PC-9 (cell line): ENCODE results near the gene PADI6. TPM values are rescaled to one million over a fixed set of nuclear protein-coding genes. Genes with fewer than 3 reads are reported as not detected.
A peak's percentile ranks its signal among the peaks of the same experiment; 100 is the strongest.

Experiments
- Bru-seq: library from RNA; stranded (reverse); fragments of 400-500 nt; gene quantifications from one replicate; lab custom pipeline; 2021; lab: Mats Ljungman, UMichigan
- BruChase-seq, 2 experiments: library from RNA; stranded (reverse); fragments of 400-500 nt; gene quantifications; one replicate each; lab custom pipeline; 2021; lab: Mats Ljungman, UMichigan
- BruUV-seq: library from RNA; stranded (reverse); fragments of 400-500 nt; replicated peaks from 2 replicates; lab custom pipeline; 2021; lab: Mats Ljungman, UMichigan
- CTCF ChIA-PET: fragments of 300-600 bp; sonication (Branson Sonifier 250); formaldehyde crosslinking; loops from one replicate; lab custom pipeline; 2022; ENCODE audit warnings: antibody characterized with exemption; lab: Charles Lee
- POLR2A ChIA-PET: fragments of 300-600 bp; sonication (Branson Sonifier 250); formaldehyde crosslinking; loops from one replicate; lab custom pipeline; 2022; ENCODE audit warnings: antibody characterized with exemption; ENCODE audit not compliant: unreplicated experiment; lab: Charles Lee
- DNase-seq, 2 experiments: peaks; one replicate each; pipeline versions ENCODE4 v3.0.0 to v3.0.0-alpha.2; 2015 to 2022; ENCODE audit warnings: mixed read lengths in 1 of 2
- H2AFZ ChIP-seq: fragments of 200-600 bp; sonication (generic); 2 replicates; pipeline ENCODE4 v1.8.1; 2017; ENCODE audit warnings: antibody characterized with exemption
- H3F3A ChIP-seq: fragments of 200-600 bp; sonication (generic); 2 replicates; pipeline ENCODE4 v1.8.1; 2017; ENCODE audit warnings: antibody characterized with exemption, mild to moderate bottlenecking, low read depth; ENCODE audit not compliant: insufficient read depth
- H3K27ac ChIP-seq: fragments of 200-600 bp; sonication (generic); 2 replicates; pipeline ENCODE4 v1.6.1; 2016; ENCODE audit warnings: mixed run types
- H3K27me3 ChIP-seq: fragments of 200-600 bp; sonication (generic); 2 replicates; pipeline ENCODE4 v1.6.1; 2016; ENCODE audit warnings: low read depth, mixed run types; ENCODE audit not compliant: insufficient read depth
- H3K36me3 ChIP-seq: fragments of 200-600 bp; sonication (generic); 2 replicates; pipeline ENCODE4 v1.6.1; 2016; ENCODE audit warnings: low read depth, mixed run types
- H3K4me1 ChIP-seq: fragments of 200-600 bp; sonication (generic); replicated peaks from 2 replicates; pipeline ENCODE4 v1.6.1; 2016; ENCODE audit warnings: mixed run types; ENCODE audit not compliant: insufficient read depth
- H3K4me2 ChIP-seq: fragments of 200-600 bp; sonication (generic); 2 replicates; pipeline ENCODE4 v1.6.1; 2017; ENCODE audit warnings: mixed run types
- H3K4me3 ChIP-seq: fragments of 200-600 bp; sonication (generic); 2 replicates; pipeline ENCODE4 v1.6.1; 2016; ENCODE audit warnings: mixed run types
- H3K79me2 ChIP-seq: fragments of 200-600 bp; sonication (generic); 2 replicates; pipeline ENCODE4 v1.6.1; 2017; ENCODE audit warnings: low read depth, mixed run types
- H3K9me2 ChIP-seq: fragments of 200-600 bp; sonication (generic); 2 replicates; pipeline ENCODE4 v1.8.1; 2017; ENCODE audit warnings: mild to moderate bottlenecking; ENCODE audit not compliant: insufficient read depth
- H3K9me3 ChIP-seq: fragments of 200-600 bp; sonication (generic); 2 replicates; pipeline ENCODE4 v1.8.1; 2016; ENCODE audit warnings: low read depth; ENCODE audit not compliant: insufficient read depth
- H4K20me1 ChIP-seq: fragments of 200-600 bp; sonication (generic); 2 replicates; pipeline ENCODE4 v1.8.1; 2017; ENCODE audit not compliant: insufficient read depth
- CTCF ChIP-seq: fragments of 200-600 bp; sonication (generic); conservative IDR thresholded peaks from 2 replicates; pipeline ENCODE4 v1.6.1; 2017; ENCODE audit warnings: mixed run types, antibody characterized with exemption, mild to moderate bottlenecking, moderate library complexity
- EZH2 ChIP-seq: fragments of 200-600 bp; sonication (generic); IDR thresholded peaks from 2 replicates; pipeline ENCODE4 v1.8.0; 2017; ENCODE audit warnings: antibody characterized with exemption, low read depth
- intact Hi-C: fragments of 100-400 bp; cut with micrococcal nuclease; formaldehyde crosslinking; loops from one replicate; pipeline ENCODE4 v1.10.0; 2022; ENCODE audit not compliant: unreplicated experiment
- long read RNA-seq: library from polyadenylated mRNA; stranded (forward); transcript quantifications from one replicate; pipeline ENCODE4 v2.0.0, GENCODE V29; 2022
- total RNA-seq: library from RNA; stranded (reverse); gene quantifications from 2 replicates; pipeline ENCODE4 v1.2.3, GENCODE V29; 2021

Gene PADI6
- total RNA-seq (0.20 TPM in 1 of 2 replicates, not detected in the other), Bru-seq, nascent RNA (percentile 9 among the genes with signal in this experiment), BruChase-seq, experiment 1, labeled RNA remaining after a 2-hour chase (percentile 5 among the genes with signal in this experiment), BruChase-seq, experiment 2, labeled RNA remaining after a 6-hour chase (percentile 10 among the genes with signal in this experiment)
- long read RNA-seq: 0 reads

- intact Hi-C loops: loop anchor here (2.0 kb wide), 1 partner anchor 35 kb away; no protein-coding TSS in a partner anchor
- no peak for DNase-seq
- Histone ChIP-seq H3K79me2 (no peaks in the 10 kb centered on the region), H3F3A (peaks cover 21% of the 10 kb centered on the region), H3K9me2 (no peaks in the 10 kb centered on the region), H2AFZ (no peak within 1 kb of the TSS), H3K27ac (no peak within 1 kb of the TSS), H4K20me1 (no peaks in the 10 kb centered on the region), H3K36me3 (no peaks in the 10 kb centered on the region), H3K27me3 (no peaks in the 10 kb centered on the region), H3K4me3 (no peak within 1 kb of the TSS), H3K4me2 (no peak within 1 kb of the TSS), H3K4me1 (peaks cover 29% of the 10 kb centered on the region), H3K9me3 (no peaks in the 10 kb centered on the region)
- CTCF ChIA-PET: no interaction called here
- TF ChIP-seq EZH2 (no peak), CTCF (no peak)
- POLR2A ChIA-PET: no interaction called here
- no TSS peak for BruUV-seq
Observed at GRCh38 chr1:17371896-17372295, at the start of gene PADI6. PADI6 (plus strand) TSS chr1:17372196; CDS start chr1:17372246, 50 bp downstream.

GRCh38 chr1:17328855-17329254 is 43.1 kb upstream of the PADI6 start:
- DNase-seq: no peak
- Histone ChIP-seq H3K27me3 (no peaks in the 10 kb centered on the region), H2AFZ (no peak overlapping the region), H4K20me1 (no peaks in the 10 kb centered on the region), H3K4me3 (no peak overlapping the region), H3K27ac (no peak overlapping the region), H3F3A (no peaks in the 10 kb centered on the region), H3K36me3 (no peaks in the 10 kb centered on the region), H3K9me2 (no peaks in the 10 kb centered on the region), H3K79me2 (no peaks in the 10 kb centered on the region), H3K9me3 (no peaks in the 10 kb centered on the region), H3K4me2 (no peak overlapping the region), H3K4me1 (no peaks in the 10 kb centered on the region)
- TF ChIP-seq CTCF (no peak), EZH2 (no peak)
- ChIA-PET CTCF (no interaction called here), POLR2A (no interaction called here)
- no TSS peak for BruUV-seq
- intact Hi-C loops: no loop called here

- POLR2A ChIA-PET: no interaction called here
- no peak overlapping the region for H2AFZ ChIP-seq
- H3K4me2 ChIP-seq: no peak overlapping the region
- H3K4me1 ChIP-seq: no peaks in the 10 kb centered on the region
- no TSS peak for BruUV-seq
- H3K27me3 ChIP-seq: no peaks in the 10 kb centered on the region
- DNase-seq: no peak
- TF ChIP-seq CTCF (no peak), EZH2 (no peak)
- intact Hi-C loops: no loop called here
- H3K4me3 ChIP-seq: no peak overlapping the region
- no peak overlapping the region for H3K27ac ChIP-seq
- H3K36me3 ChIP-seq: no peaks in the 10 kb centered on the region
- no peaks in the 10 kb centered on the region for H3F3A ChIP-seq
- H4K20me1 ChIP-seq: no peaks in the 10 kb centered on the region
- H3K9me3 ChIP-seq: no peaks in the 10 kb centered on the region
- no peaks in the 10 kb centered on the region for H3K9me2 ChIP-seq
- no peaks in the 10 kb centered on the region for H3K79me2 ChIP-seq
- CTCF ChIA-PET: no interaction called here
Observed at GRCh38 chr1:17329610-17330009, 42.4 kb upstream of the PADI6 start.
